Liver (tissue), 3 donors: ENCODE measurements around the gene C16orf74.

Experiments used
- CTCF ChIP-seq: fragments of 150-350 bp; IDR thresholded peaks from 2 replicates; pipeline ENCODE4 v1.5.1; 2017; ENCODE audit warnings: improper control_type of control experiment, low read depth, low read length; ENCODE audit not compliant: missing input control
- HNF4A ChIP-seq, 2 donors: conservative IDR thresholded peaks; 2 replicates each; pipeline ENCODE4 v1.6.1; 2016; ENCODE audit warnings: antibody characterized with exemption in 2 of 2, mild to moderate bottlenecking in 2 of 2
- JUND ChIP-seq, 2 donors: IDR thresholded peaks; 2 replicates each; pipeline ENCODE4 v1.6.1; 2016; ENCODE audit warnings: antibody characterized with exemption in 2 of 2
- MAX ChIP-seq: IDR thresholded peaks from 2 replicates; pipeline ENCODE4 v1.6.1; 2016; ENCODE audit warnings: antibody characterized with exemption
- RAD21 ChIP-seq, 2 donors: IDR thresholded peaks; 2 replicates each; pipeline ENCODE4 v1.6.1; 2016; ENCODE audit warnings: antibody characterized with exemption in 2 of 2, mild to moderate bottlenecking in 2 of 2
- REST ChIP-seq: IDR thresholded peaks from 2 replicates; pipeline ENCODE4 v1.6.1; 2016; ENCODE audit warnings: antibody characterized with exemption, mild to moderate bottlenecking
- RXRA ChIP-seq, 2 donors: IDR thresholded peaks; 2 replicates each; pipeline ENCODE4 v1.6.1; 2017 to 2018; ENCODE audit warnings: antibody characterized with exemption in 2 of 2, mild to moderate bottlenecking in 1 of 2
- TAF1 ChIP-seq: conservative IDR thresholded peaks from 2 replicates; pipeline ENCODE4 v1.6.1; 2016; ENCODE audit warnings: antibody characterized with exemption, mild to moderate bottlenecking
- YY1 ChIP-seq: IDR thresholded peaks from 2 replicates; pipeline ENCODE4 v1.6.1; 2016; ENCODE audit warnings: antibody characterized with exemption, mild to moderate bottlenecking
- ZBTB33 ChIP-seq: IDR thresholded peaks from 2 replicates; pipeline ENCODE4 v1.6.1; 2016; ENCODE audit warnings: antibody characterized with exemption
- TF ChIP-seq, protein P1 (sequence below): IDR thresholded peaks from 2 replicates; pipeline ENCODE4 v1.6.1; 2016; ENCODE audit warnings: antibody characterized with exemption
- donor health status: healthy.
- donor health status: healthy.

DNA sequence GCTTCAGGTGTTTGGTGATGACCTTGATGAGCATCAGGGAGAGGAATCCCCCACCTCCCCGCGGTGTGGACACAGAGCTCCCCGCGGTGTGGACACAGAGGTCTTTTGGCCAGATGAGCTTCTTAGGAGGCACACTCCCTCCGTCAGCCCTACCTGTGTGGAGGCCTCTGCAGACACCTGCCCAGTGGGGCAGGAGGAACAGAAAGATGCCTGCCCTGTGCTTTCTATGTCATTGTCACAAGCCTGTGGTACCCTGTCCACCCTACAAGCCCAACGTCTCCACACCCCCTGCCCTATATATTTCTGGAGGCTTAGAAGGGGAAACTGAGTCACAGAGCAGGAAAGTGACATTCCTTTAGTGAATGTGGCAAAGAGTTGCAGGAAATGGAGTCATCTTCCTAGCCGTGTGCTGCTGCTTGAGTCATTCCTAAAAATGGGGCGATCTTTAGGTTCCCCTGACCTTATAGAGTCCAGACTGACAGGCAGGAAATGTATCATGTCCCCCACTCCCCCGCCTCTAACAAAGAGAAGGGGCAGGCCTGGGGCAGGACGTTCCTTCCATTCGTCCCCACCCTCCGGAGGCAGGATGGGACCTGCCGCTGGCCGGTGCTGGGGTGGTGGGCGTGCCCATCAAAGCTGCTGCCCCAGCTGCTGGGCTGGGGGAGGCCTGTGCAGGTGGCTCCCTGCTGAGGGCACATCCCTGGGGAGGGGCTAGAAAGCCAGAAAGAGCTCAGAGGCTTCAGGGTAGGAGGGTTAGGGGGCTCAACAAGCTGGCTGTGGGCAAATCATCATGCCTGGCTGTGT is 1.0 kb upstream of the C16orf74 start:
- TF ChIP-seq CTCF (no peak), TAF1 (no peak), ZBTB33 (no peak), YY1 (no peak), MAX (no peak), JUND (IDR thresholded peaks at IDR 0.05) (no peak), RAD21 (IDR thresholded peaks at IDR 0.05) (no peak), HNF4A (conservative IDR thresholded peaks at IDR 0.05) (no peak), RXRA (IDR thresholded peaks at IDR 0.05) (no peak), REST (no peak)
- TF ChIP-seq, protein P1, sequence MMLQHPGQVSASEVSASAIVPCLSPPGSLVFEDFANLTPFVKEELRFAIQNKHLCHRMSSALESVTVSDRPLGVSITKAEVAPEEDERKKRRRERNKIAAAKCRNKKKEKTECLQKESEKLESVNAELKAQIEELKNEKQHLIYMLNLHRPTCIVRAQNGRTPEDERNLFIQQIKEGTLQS = no peak
